GM19452 (cell line): ENCODE data around the gene CLPTM1.
A peak's percentile ranks its signal among the peaks of the same experiment; 100 is the strongest.
"Not testable (repeated sequence)": the region's sequence is repeated elsewhere in the genome, so short reads cannot be mapped to it uniquely, and the experiment has no call there.

Experiments
- ATAC-seq: cut with Tn5 transposase; IDR thresholded peaks from one replicate; pipeline ENCODE4 v1.9.1; 2021; ENCODE audit not compliant: unreplicated experiment

The CLPTM1 gene

DNA sequence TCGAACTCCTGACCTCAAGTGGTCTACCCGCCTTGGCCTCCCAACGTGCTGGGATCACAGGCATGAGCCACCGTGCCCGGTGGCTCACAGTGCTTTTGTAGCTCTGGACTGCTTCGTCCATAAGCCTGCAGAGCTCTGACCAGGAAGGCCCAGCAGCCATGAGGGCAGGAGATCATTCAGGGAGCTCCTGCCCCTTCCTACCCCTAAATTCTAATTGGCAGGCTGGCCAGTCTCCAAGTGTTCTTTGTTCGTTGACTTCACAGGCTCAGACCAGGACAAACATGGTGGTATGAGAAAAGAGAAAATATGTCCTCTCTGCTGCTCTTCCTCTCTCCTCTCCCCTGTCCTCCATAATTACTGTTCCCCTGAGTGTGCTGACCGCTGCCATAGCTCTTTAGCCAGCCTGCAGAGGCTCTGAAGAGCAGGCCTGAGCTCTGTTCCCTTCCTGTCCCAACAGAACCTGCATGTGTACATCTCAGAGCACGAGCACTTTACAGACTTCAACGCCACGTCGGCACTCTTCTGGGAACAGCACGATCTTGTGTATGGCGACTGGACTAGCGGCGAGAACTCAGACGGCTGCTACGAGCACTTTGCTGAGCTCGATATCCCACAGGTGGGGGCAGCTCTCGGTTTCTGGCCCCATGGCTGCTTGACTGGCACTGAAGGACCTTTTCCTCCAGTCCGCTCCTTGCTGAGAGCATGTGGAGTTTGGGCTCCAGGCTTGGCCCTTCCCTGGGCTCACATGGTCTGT, 19.0 kb downstream of the CLPTM1 start:
- no peak for ATAC-seq

DNA sequence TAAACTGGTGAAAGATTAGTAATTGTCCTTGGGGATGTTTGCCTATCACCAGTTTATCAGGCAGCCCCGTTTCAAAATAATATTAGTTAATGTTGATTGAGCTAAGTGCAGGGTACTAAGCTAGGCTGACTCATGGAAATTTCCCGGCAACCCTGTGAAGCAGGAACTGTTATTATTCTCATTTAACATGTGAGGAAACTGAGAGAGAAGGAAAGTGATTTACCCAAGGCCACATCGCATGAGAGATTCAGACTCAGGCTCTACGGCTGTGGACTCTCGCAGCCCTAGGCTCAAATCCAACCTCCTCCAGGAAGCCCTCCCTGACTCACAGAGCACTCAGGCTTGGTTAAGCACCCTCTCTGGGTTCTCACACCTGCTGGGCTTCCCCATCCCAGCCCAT, 19.7 kb downstream of the CLPTM1 start:
- no peak for ATAC-seq

GRCh38 chr19:44975444-44975843, 20.3 kb downstream of the CLPTM1 start:
- no peak for ATAC-seq

- no peak for ATAC-seq
Observed at GRCh38 chr19:44984005-44984404, 28.8 kb downstream of the CLPTM1 start.

- ATAC-seq, result no peak
Observed at GRCh38 chr19:44985445-44985844, 30.3 kb downstream of the CLPTM1 start.

- no peak for ATAC-seq
Observed at GRCh38 chr19:44986389-44986788, 31.2 kb downstream of the CLPTM1 start.

DNA sequence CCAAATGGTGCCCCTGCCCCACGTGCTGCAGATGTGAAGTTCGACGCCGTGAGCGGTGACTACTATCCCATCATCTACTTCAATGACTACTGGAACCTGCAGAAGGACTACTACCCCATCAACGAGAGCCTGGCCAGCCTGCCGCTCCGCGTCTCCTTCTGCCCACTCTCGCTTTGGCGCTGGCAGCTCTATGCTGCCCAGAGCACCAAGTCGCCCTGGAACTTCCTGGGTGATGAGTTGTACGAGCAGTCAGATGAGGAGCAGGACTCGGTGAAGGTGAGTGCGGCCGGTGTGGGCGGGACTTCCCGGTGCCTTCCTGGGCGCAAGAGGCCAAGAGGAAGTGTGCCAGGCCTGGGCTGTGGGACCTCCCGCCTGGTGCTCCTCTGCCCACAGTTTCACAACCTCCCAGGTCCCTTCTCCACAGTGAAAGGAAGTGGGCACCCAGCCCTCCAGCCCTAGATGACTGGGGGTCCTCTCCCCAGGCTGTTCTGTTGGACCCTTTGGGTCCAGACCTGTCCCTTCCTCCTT, 32.0 kb downstream of the CLPTM1 start:
- no peak for ATAC-seq

- ATAC-seq, result no peak
Observed at GRCh38 chr19:44988273-44988672, 33.1 kb downstream of the CLPTM1 start.

- ATAC-seq, result no peak
Observed at GRCh38 chr19:44988896-44989556, 33.8 kb downstream of the CLPTM1 start.

- no peak for ATAC-seq
Observed at GRCh38 chr19:44990459-44990858, 35.3 kb downstream of the CLPTM1 start.

- no peak for ATAC-seq
Observed at GRCh38 chr19:44990966-44991365, 35.8 kb downstream of the CLPTM1 start.

DNA sequence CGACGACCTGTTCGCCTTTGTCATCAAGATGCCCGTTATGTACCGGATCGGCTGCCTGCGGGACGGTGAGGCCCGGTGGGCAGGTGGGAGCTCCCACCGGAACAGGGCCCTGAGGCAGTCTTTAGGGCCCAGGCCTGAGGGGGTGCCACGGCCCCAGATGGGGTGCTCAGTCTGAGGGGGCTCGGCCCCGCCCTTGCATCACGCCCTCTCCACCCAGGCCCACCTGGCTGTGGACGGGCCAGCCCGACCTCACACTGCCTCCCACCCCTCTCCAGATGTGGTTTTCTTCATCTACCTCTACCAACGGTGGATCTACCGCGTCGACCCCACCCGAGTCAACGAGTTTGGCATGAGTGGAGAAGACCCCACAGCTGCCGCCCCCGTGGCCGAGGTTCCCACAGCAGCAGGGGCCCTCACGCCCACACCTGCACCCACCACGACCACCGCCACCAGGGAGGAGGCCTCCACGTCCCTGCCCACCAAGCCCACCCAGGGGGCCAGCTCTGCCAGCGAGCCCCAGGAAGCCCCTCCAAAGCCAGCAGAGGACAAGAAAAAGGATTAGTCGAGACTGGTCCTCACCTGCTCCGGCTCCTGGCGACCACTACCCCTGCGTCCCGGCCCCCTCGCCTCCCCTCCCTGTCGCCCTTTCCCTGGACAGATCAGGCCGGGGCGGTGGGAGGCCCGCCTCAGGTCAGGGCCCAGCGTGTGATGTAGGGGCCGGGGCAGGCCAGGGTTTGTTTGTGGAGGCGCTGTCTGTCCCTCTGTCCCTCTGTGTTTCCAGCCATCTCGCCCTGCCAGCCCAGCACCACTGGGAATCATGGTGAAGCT, 37.4 kb downstream of the CLPTM1 start:
- ATAC-seq, result no peak

DNA sequence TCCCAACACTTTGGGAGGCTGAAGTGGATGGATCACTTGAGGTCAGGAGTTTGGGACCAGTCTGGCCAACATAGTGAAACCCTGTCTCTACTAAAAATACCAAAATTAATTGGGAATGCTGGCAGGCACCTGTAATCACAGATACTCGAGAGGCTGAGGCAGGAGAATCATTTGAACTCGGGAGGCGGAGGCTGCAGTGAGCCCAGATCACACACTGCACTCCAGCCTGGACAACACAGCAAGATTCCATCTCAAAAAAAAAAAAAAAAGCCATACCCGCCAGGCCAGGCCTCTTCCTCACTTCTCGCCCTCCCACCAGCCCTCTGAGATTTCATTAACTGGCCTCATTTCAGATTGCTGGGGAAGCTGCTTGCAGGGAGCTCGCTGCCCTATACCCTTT, 38.3 kb downstream of the CLPTM1 start:
- no peak for ATAC-seq

DNA sequence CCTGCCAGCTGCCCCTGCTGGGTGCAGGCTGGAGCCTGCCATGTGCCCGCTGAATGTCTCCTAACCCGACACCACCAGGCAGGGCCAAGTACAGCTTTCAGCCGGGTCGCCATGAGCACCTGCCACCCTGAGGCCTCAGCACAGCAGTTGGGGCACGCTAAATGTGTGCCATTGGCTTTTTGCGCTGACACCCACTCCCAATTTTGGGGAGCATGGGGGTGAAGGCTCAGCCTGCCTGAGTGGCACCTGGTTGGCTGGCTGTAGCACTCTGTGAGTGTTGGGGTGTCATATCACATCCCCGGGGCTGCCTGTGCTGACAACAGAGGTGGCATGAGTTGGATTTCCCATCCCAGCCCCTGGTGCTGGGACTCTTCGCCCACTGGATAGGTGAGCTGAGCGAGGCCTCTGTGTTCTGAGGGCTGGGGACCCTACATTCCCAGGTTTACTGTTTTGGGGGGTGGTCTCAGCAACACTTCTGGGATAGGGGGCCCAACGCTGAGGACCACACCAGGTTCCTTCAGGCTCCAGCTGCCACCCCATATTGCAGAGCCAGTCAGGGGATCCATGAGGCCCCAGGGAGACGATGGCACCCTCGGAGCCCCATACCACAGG, 38.9 kb downstream of the CLPTM1 start:
- no peak for ATAC-seq

DNA sequence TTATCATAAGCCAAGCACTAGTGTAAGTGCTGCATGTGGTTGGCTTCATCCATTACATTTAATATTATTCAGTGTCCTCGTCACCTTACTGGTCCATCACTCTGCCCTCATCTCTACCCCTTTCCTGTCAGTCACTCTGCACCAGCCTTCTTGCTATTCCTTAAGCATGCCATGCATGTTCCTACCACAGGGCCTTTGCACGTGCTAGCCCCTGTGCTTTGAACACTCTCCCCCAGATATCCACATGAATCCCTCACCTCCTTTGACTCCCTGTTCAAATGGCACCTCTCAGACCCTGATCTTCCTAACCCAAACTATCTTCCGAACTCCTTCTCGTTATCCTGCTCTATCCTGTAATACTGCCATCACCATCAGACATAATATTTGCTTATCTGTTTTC, 42.8 kb downstream of the CLPTM1 start:
- ATAC-seq, result no peak

DNA sequence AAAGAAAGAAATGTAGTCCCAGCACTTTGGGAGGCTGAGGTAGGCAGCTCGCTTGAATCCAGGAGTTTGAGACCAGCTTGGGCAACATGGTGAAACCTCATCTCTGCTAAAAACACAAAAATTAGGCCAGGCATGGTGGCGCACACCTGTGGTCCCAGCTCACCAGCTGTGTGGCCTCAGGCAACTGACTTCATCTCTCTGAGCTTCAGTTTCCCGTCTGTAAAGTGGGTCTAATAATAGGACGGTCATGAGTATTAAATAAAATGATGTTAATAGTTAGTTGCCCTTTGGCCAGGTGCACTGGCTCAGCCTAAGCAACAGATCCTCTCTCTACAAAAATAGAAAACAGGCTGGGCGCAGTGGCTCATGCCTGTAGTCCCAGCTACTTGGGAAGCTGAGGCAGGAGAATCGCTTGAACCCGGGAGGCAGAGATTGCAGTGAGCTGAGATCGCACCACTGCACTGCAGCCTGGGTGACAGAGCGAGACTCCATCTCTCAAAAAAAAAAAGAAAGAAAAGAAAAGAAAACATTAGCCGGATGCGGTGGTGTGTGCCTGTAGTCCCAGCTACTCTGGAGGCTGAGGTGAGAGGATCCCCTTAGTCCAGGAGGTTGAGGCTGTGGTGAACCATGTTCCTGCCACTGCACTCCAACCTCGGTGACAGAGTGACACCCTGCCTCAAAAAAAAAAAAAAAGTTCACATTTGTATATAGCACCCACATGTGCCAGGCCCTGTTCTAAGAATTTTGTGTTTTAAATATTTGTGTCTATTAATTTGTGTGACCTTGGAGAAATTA, 44.1 kb downstream of the CLPTM1 start:
- not testable (repeated sequence) for ATAC-seq

- not testable (repeated sequence) for ATAC-seq
Observed at GRCh38 chr19:45000665-45001064, 45.5 kb downstream of the CLPTM1 start.

GRCh38 chr19:45001087-45001739, 46.0 kb downstream of the CLPTM1 start, which contains the start of gene RELB:
Gene RELB (plus strand): TSS chr19:45001464. CDS start chr19:45001580, 116 bp downstream.
- ATAC-seq, result peak; percentile 57

DNA sequence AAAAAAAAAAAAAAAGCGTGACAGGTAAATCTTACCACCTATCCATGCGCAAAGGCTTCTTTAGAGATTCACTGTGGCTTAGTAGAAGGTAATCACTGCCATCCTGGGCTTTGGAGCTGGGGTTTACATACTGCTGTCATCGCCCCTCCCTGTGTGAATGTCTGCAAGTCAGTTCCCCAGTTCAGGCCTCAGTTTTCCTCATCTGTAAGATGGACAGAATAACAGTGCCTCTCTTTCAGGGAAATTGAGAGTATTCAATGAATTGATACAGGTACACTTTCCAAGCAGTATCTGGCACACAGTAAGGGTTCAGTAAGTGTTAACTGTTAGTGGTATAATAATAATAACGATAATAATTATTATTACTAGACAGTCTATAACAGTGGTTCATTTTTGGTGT, 48.3 kb downstream of the CLPTM1 start:
- ATAC-seq, result no peak

GRCh38 chr19:45005787-45006186, 50.6 kb downstream of the CLPTM1 start:
- no peak for ATAC-seq
